ENCODE data around the gene CYTH1. TPM values are rescaled to one million over a fixed set of nuclear protein-coding genes. Genes with fewer than 3 reads are reported as not detected.

The CYTH1 gene
- total and polyA plus RNA-seq, 10 of the 15 experiments (the other 5 are each of a cell fraction or from before 2014, with no cell fraction given): 6.6 to 188 (median 145) TPM

DNA sequence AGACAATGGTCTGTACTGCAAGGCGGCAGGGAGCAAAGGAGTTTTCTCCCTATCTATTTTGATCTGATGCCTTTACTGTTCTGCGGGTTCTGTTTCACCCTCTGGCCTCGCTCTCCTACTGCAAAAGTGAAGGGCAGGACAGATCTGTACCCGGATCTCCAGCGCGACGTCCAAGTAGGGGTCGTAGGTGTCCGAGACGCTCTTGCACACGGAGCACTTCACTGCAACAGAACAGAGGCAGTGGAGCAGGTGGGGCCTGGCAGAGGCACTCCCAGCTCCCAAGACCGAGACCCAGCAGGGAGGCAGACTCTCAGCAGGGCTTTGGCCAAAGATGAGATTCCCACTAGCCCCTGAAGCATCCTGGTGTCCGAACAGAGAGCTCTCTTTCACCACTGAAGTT is 38.8 kb upstream of the CYTH1 start:
- ChIA-PET CTCF (no interaction called here), RAD21 (ENCODE audit: unreplicated experiment) (no interaction called here), POLR2A (no interaction called here), SMC1A (ENCODE audit: uncharacterized antibody, unreplicated experiment) (no interaction called here)
- H3K79me2 ChIP-seq (ENCODE audit: control insufficient read depth, insufficient read depth, low read length): no peaks in the 10 kb centered on the region; the same call in 1 of the 2 replicates
- H3K27ac ChIP-seq (ENCODE audit: control insufficient read depth, insufficient read depth): no peak overlapping the region
- TF ChIP-seq CEBPB (IDR thresholded peaks at IDR 0.05; ENCODE audit: borderline replicate concordance in 1 of 2, low read depth in 2 of 2, low read length in 2 of 2) (no peak), CHD4 (IDR thresholded peaks at IDR 0.05) (no peak), RAD51 (IDR thresholded peaks at IDR 0.05) (no peak), SRF (IDR thresholded peaks at IDR 0.05; ENCODE audit: low read depth in 2 of 2, low read length in 2 of 2) (no peak), RB1 (IDR thresholded peaks at IDR 0.05; ENCODE audit: borderline replicate concordance) (no peak), CBX3 (IDR thresholded peaks at IDR 0.05; ENCODE audit: borderline replicate concordance, low read depth) (no peak), PAX8 (IDR thresholded peaks at IDR 0.05) (no peak), NKRF (conservative IDR thresholded peaks at IDR 0.05) (no peak), TCF7 (IDR thresholded peaks at IDR 0.05; ENCODE audit: borderline replicate concordance) (no peak), SIN3A (IDR thresholded peaks at IDR 0.05; ENCODE audit: low read depth, low read length) (no peak), KDM1A (IDR thresholded peaks at IDR 0.05; ENCODE audit: borderline replicate concordance) (no peak), CHD1 (IDR thresholded peaks at IDR 0.05; ENCODE audit: low read depth, low read length) (no peak), SMAD1 (IDR thresholded peaks at IDR 0.05; ENCODE audit: low read depth, partially characterized antibody) (no peak)
- TF ChIP-seq, protein P1, sequence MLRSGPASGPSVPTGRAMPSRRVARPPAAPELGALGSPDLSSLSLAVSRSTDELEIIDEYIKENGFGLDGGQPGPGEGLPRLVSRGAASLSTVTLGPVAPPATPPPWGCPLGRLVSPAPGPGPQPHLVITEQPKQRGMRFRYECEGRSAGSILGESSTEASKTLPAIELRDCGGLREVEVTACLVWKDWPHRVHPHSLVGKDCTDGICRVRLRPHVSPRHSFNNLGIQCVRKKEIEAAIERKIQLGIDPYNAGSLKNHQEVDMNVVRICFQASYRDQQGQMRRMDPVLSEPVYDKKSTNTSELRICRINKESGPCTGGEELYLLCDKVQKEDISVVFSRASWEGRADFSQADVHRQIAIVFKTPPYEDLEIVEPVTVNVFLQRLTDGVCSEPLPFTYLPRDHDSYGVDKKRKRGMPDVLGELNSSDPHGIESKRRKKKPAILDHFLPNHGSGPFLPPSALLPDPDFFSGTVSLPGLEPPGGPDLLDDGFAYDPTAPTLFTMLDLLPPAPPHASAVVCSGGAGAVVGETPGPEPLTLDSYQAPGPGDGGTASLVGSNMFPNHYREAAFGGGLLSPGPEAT (IDR thresholded peaks at IDR 0.05; ENCODE audit: low read depth): no peak
- no peak overlapping the region for H3K4me2 ChIP-seq (ENCODE audit: control insufficient read depth, insufficient read depth)
- H3K9me3 ChIP-seq (replicated peaks; ENCODE audit: control insufficient read depth, insufficient read depth, low read length): no peaks in the 10 kb centered on the region
- DNase-seq (ENCODE audit: low read depth, low spot score): no peak
- in situ Hi-C loops (cut with MboI): no loop called here
- FAIRE-seq: no peak
- peaks cover 48 to 51% of the 10 kb centered on the region in 2 experiments for H3K36me3 ChIP-seq (ENCODE audit: control insufficient read depth in 2 of 2, insufficient read depth in 2 of 2, low read length in 1 of 2)
- WGBS (ENCODE audit: insufficient coverage, insufficient replicate concordance, low lambda C conversion rate, missing lambda C conversion rate): 95% methylated on average over 13 of the region's 13 CpGs
- H2AFZ ChIP-seq (ENCODE audit: control insufficient read depth, low read depth, low read length): no peak overlapping the region
- intact Hi-C loops (cut with micrococcal nuclease; ENCODE audit: unreplicated experiment): no loop called here
- H3K4me3 ChIP-seq: no peak overlapping the region
- H3K9ac ChIP-seq (ENCODE audit: control insufficient read depth, insufficient read depth, low read length): no peak overlapping the region
- no peak for ATAC-seq
- H3K27me3 ChIP-seq (replicated peaks in 1 of 2; ENCODE audit: control insufficient read depth in 2 of 2, insufficient read depth in 2 of 2, low read length in 1 of 2): no peaks in the 10 kb centered on the region
- H4K20me1 ChIP-seq (ENCODE audit: control insufficient read depth, insufficient read depth): no peaks in the 10 kb centered on the region
- no TSS peak for BruUV-seq (replicated peaks)
- no peaks in the 10 kb centered on the region for H3K4me1 ChIP-seq (ENCODE audit: control insufficient read depth, insufficient read depth, low read length)

Measured in GM12878 (cell line).